HG02759 (cell line): ENCODE results near the gene RUNX1.

ENCODE experiments used
- ATAC-seq: cut with Tn5 transposase; IDR thresholded peaks from one replicate; pipeline ENCODE4 v1.9.1; 2021; ENCODE audit warnings: mild to moderate bottlenecking, moderate library complexity; ENCODE audit not compliant: unreplicated experiment

The RUNX1 gene

GRCh38 chr21:35037384-35037765, 11.7 kb downstream of the RUNX1 start:
- no peak for ATAC-seq

- no peak for ATAC-seq
Observed at GRCh38 chr21:35036465-35037383, 12.4 kb downstream of the RUNX1 start.

- ATAC-seq: no peak
Observed at GRCh38 chr21:35035581-35035980, 13.5 kb downstream of the RUNX1 start.

- no peak for ATAC-seq
Observed at GRCh38 chr21:35035116-35035515, 14.0 kb downstream of the RUNX1 start.

GRCh38 chr21:35034203-35034926, 14.7 kb downstream of the RUNX1 start:
- no peak for ATAC-seq

- no peak for ATAC-seq
Observed at GRCh38 chr21:35032474-35033263, 16.4 kb downstream of the RUNX1 start.

- no peak for ATAC-seq
Observed at GRCh38 chr21:35028451-35028978, 20.6 kb downstream of the RUNX1 start.

- ATAC-seq: no peak
Observed at GRCh38 chr21:35027563-35028450, 21.3 kb downstream of the RUNX1 start.

GRCh38 chr21:35026617-35027562, 22.2 kb downstream of the RUNX1 start:
- peak; percentile 82 for ATAC-seq

GRCh38 chr21:35026153-35026500, 23.0 kb downstream of the RUNX1 start:
- no peak for ATAC-seq

- ATAC-seq: no peak
Observed at GRCh38 chr21:35025206-35026152, 23.6 kb downstream of the RUNX1 start.

GRCh38 chr21:35024513-35024912, 24.6 kb downstream of the RUNX1 start:
- no peak for ATAC-seq

- no peak for ATAC-seq
Observed at GRCh38 chr21:35024071-35024420, 25.1 kb downstream of the RUNX1 start.

- ATAC-seq: no peak
Observed at GRCh38 chr21:35023396-35024070, 25.6 kb downstream of the RUNX1 start.

- no peak for ATAC-seq
Observed at GRCh38 chr21:35021546-35021945, 27.6 kb downstream of the RUNX1 start.

GRCh38 chr21:35020902-35021301, 28.2 kb downstream of the RUNX1 start:
- no peak for ATAC-seq

GRCh38 chr21:35020436-35020835, 28.7 kb downstream of the RUNX1 start:
- ATAC-seq: no peak
